IMR-90 (cell line): ENCODE measurements around the gene DTX3. TPM values are rescaled to one million over a fixed set of nuclear protein-coding genes. Genes with fewer than 3 reads are reported as not detected.

Source experiments
- ATAC-seq: fragments of 200-7000 bp; cut with Tn5 transposase; 2 replicates; pipeline ENCODE4 v1.9.1; 2020; ENCODE audit warnings: low read depth, mild to moderate bottlenecking, moderate library complexity
- BruUV-seq: library from RNA; stranded (reverse); fragments of 400-500 nt; replicated peaks from 2 replicates; lab custom pipeline; 2021; lab: Mats Ljungman, UMichigan
- CTCF ChIA-PET: fragments of 300-600 bp; formaldehyde crosslinking; extraction: SDS; loops from one replicate; lab custom pipeline; 2021; ENCODE audit warnings: antibody characterized with exemption; lab: Yijun Ruan, JAX
- POLR2A ChIA-PET: fragments of 300-600 bp; sonication (Branson Sonifier 250); formaldehyde crosslinking; loops from one replicate; lab custom pipeline; 2022; ENCODE audit warnings: antibody characterized with exemption; ENCODE audit not compliant: unreplicated experiment; lab: Charles Lee
- DNase-seq: peaks from one replicate; pipeline ENCODE4 v3.0.0; 2013
- H2AFZ ChIP-seq: replicated peaks from 2 replicates; pipeline ENCODE3; 2013; ENCODE audit warnings: low read length, mild to moderate bottlenecking; ENCODE audit not compliant: poor library complexity
- H2AK5ac ChIP-seq: 2 replicates; pipeline ENCODE4 v1.6.1; 2013; ENCODE audit warnings: low read depth, low read length, inconsistent platforms
- H2AK9ac ChIP-seq: replicated peaks from 2 replicates; pipeline ENCODE3; 2013; ENCODE audit warnings: mild to moderate bottlenecking, low read depth, low read length, moderate library complexity; ENCODE audit not compliant: poor library complexity
- H2BK120ac ChIP-seq: 2 replicates; pipeline ENCODE4 v1.6.1; 2013; ENCODE audit warnings: low read depth, low read length, inconsistent platforms
- H2BK15ac ChIP-seq: 3 replicates; pipeline ENCODE4 v1.6.1; 2013; ENCODE audit warnings: low read depth, low read length, inconsistent platforms
- H2BK20ac ChIP-seq: 2 replicates; pipeline ENCODE4 v1.6.1; 2013; ENCODE audit warnings: low read depth, mild to moderate bottlenecking, inconsistent platforms, low read length, moderate library complexity
- H2BK5ac ChIP-seq: 2 replicates; pipeline ENCODE4 v1.6.1; 2013; ENCODE audit warnings: mild to moderate bottlenecking, low read depth, low read length, inconsistent platforms; ENCODE audit not compliant: poor library complexity, severe bottlenecking
- H3K14ac ChIP-seq: replicated peaks from 2 replicates; pipeline ENCODE4 v1.6.1; 2013; ENCODE audit warnings: low read depth, low read length, inconsistent platforms
- H3K18ac ChIP-seq: 2 replicates; pipeline ENCODE4 v1.6.1; 2013; ENCODE audit warnings: low read depth, low read length, control low read depth
- H3K23ac ChIP-seq: 2 replicates; pipeline ENCODE4 v1.6.1; 2013; ENCODE audit warnings: low read depth, low read length, inconsistent platforms
- H3K27ac ChIP-seq: 2 replicates; pipeline ENCODE4 v1.5.1; 2013; ENCODE audit warnings: mild to moderate bottlenecking, control low read depth, low read length; ENCODE audit not compliant: insufficient read depth
- H3K27me3 ChIP-seq: 2 replicates; pipeline ENCODE4 v1.6.1; 2013; ENCODE audit warnings: low read length; ENCODE audit not compliant: control insufficient read depth, insufficient read depth
- H3K36me3 ChIP-seq: 2 replicates; pipeline ENCODE4 v1.6.1; 2013; ENCODE audit warnings: low read length, mixed read lengths; ENCODE audit not compliant: control insufficient read depth, insufficient read depth
- H3K4ac ChIP-seq: 2 replicates; pipeline ENCODE4 v1.6.1; 2013; ENCODE audit warnings: low read depth, low read length, inconsistent platforms
- H3K4me1 ChIP-seq: 2 replicates; pipeline ENCODE4 v1.6.1; 2013; ENCODE audit warnings: low read length, mixed read lengths; ENCODE audit not compliant: control insufficient read depth, insufficient read depth
- H3K4me2 ChIP-seq: 2 replicates; pipeline ENCODE4 v1.6.1; 2013; ENCODE audit warnings: low read depth, mild to moderate bottlenecking, control low read depth, low read length, moderate library complexity
- H3K4me3 ChIP-seq: 2 replicates; pipeline ENCODE4 v1.5.1; 2013; ENCODE audit warnings: low read depth, mild to moderate bottlenecking, control low read depth, low read length, moderate library complexity; ENCODE audit not compliant: insufficient read depth
- H3K56ac ChIP-seq: 2 replicates; pipeline ENCODE4 v1.6.1; 2013; ENCODE audit warnings: low read length, inconsistent platforms; ENCODE audit not compliant: insufficient read depth; ENCODE audit errors: extremely low read depth
- H3K79me1 ChIP-seq, 2 experiments: 2 replicates each; pipeline ENCODE4 v1.6.1; 2013; ENCODE audit warnings: low read length in 2 of 2, inconsistent platforms in 1 of 2, low read depth in 1 of 2
- H3K9ac ChIP-seq: 2 replicates; pipeline ENCODE4 v1.6.1; 2013; ENCODE audit warnings: low read depth, low read length, control low read depth
- H3K9me1 ChIP-seq: 2 replicates; pipeline ENCODE4 v1.6.1; 2013; ENCODE audit warnings: low read length, inconsistent platforms; ENCODE audit not compliant: insufficient read depth
- H3K9me3 ChIP-seq: 2 replicates; pipeline ENCODE4 v1.6.1; 2013; ENCODE audit warnings: low read length; ENCODE audit not compliant: control insufficient read depth, insufficient read depth
- H4K20me1 ChIP-seq: 2 replicates; pipeline ENCODE4 v1.6.1; 2013; ENCODE audit warnings: low read length, inconsistent platforms; ENCODE audit not compliant: insufficient read depth
- H4K5ac ChIP-seq: 2 replicates; pipeline ENCODE4 v1.6.1; 2013; ENCODE audit warnings: mild to moderate bottlenecking, low read depth, low read length, control low read depth
- H4K8ac ChIP-seq, 2 experiments: 2 replicates each; pipeline ENCODE4 v1.6.1; 2013; ENCODE audit warnings: low read depth in 2 of 2, low read length in 2 of 2, control low read depth in 1 of 2, inconsistent platforms in 1 of 2
- H4K91ac ChIP-seq: 2 replicates; pipeline ENCODE4 v1.6.1; 2013; ENCODE audit warnings: low read depth, low read length, inconsistent platforms; ENCODE audit not compliant: insufficient read depth
- CEBPB ChIP-seq: IDR thresholded peaks from 2 replicates; pipeline ENCODE4 v1.6.1; 2012; ENCODE audit warnings: low read depth, low read length, improper control_type of control experiment
- CHD1 ChIP-seq: IDR thresholded peaks from 2 replicates; pipeline ENCODE4 v1.6.1; 2012; ENCODE audit warnings: low read depth, low read length, improper control_type of control experiment
- NFE2L2 ChIP-seq: fragments of 150-350 bp; IDR thresholded peaks from 2 replicates; pipeline ENCODE4 v1.6.1; 2016; ENCODE audit warnings: low read depth, mild to moderate bottlenecking, low read length
- WGBS, 2 experiments: methylation state at CpG; one replicate each; pipeline versions ENCODE4 v1.1.5 to v1.1.7; 2013; ENCODE audit warnings: missing lambda C conversion rate in 2 of 2; ENCODE audit not compliant: insufficient read length in 1 of 2; ENCODE audit errors: extremely low coverage in 2 of 2; 5-methylcytosine and 5-hydroxymethylcytosine counted together
- dilution Hi-C: fragments of 300-500 bp; cut with HindIII; formaldehyde crosslinking; loops from one replicate; pipeline ENCODE4 v1.14.3; 2018; ENCODE audit warnings: low sequenced_read_pairs; ENCODE audit not compliant: unreplicated experiment
- in situ Hi-C: fragments of 300-500 bp; cut with MboI; formaldehyde crosslinking; loops from 3 replicates; pipeline ENCODE4 v1.14.3; 2019; ENCODE audit warnings: low sequenced_read_pairs, inconsistent platforms, mixed read lengths
- intact Hi-C: fragments of 100-400 bp; cut with micrococcal nuclease; formaldehyde crosslinking; loops from 2 replicates; pipeline ENCODE4 v1.10.0; 2022
- polyA plus RNA-seq, 3 experiments: library from polyadenylated mRNA; depleted of rRNA; stranded (reverse); fragments of >200 nt; gene quantifications; 2 replicates each; pipeline ENCODE4 v1.2.3, GENCODE V29; 2012; ENCODE audit warnings: low replicate concordance in 1 of 3
- total RNA-seq: library from RNA; depleted of rRNA; stranded (reverse); fragments of >200 nt; gene quantifications from 2 replicates; pipeline ENCODE4 v1.2.3, GENCODE V29; 2012
- TF ChIP-seq, protein P1 (sequence below): fragments of 150-350 bp; IDR thresholded peaks from 2 replicates; pipeline ENCODE4 v1.6.1; 2017; ENCODE audit warnings: mild to moderate bottlenecking, antibody characterized with exemption, low read length, low read depth

DTX3 gene
- total and polyA plus RNA-seq, 2 of the 4 experiments (the other 2 are of a cell fraction), result 2.9 to 14.6 TPM

DNA sequence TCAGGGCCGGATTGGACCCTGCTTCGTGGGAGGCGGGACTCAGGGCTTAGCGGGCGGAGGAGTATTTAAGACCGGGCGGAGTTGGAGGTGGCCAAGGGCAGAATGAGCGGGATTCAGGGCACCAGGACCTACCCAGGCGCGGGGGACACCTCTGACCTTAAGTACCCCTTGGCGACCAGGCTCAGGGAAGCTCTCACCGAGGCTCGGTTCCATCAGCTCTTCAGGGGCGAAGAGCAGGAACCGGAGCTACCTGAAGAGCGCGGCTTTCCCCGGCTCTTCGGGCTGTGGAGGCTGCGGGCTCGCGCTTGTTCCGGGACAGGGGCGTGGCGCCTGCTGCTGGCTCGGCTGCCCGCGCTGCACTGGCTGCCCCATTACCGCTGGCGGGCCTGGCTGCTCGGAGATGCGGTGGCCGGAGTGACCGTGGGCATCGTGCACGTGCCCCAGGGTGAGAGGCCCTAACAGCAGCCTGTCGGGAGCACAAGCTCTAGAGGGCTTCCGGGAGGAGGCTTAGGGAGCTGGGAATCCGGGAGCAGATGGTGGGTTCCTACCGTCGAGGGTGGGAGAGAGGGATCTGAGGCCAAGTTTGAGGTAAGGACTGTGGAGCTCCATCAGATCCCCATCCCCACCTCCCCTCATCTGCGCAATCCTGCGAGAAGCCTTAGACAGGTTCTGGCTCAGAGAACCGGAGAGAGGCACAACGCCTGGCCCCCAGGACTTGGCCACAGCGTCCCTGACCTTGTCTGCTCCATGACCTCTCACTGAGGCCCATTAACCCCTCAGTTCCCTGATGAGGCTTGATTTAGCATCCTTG, 15.0 kb downstream of the DTX3 start (continued):
- TF ChIP-seq, protein P1, sequence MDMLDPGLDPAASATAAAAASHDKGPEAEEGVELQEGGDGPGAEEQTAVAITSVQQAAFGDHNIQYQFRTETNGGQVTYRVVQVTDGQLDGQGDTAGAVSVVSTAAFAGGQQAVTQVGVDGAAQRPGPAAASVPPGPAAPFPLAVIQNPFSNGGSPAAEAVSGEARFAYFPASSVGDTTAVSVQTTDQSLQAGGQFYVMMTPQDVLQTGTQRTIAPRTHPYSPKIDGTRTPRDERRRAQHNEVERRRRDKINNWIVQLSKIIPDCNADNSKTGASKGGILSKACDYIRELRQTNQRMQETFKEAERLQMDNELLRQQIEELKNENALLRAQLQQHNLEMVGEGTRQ, result no peak

- no peak overlapping the region for H2BK20ac ChIP-seq
- H4K91ac ChIP-seq, result no peak overlapping the region
- no peak overlapping the region for H4K5ac ChIP-seq
- no peak overlapping the region for H2AK5ac ChIP-seq
- H3K9me1 ChIP-seq, result no peaks in the 10 kb centered on the region
- H3K18ac ChIP-seq, result no peak overlapping the region
- in situ Hi-C loops (loop anchor here (5.0 kb wide), 1 partner anchor 38 kb away; no protein-coding TSS in a partner anchor), intact Hi-C loops (loop anchor here (5.0 kb wide), 1 partner anchor 158 kb away; no protein-coding TSS in a partner anchor), dilution Hi-C loops (no loop called here)
- H2AK9ac ChIP-seq, result peak overlapping the region; percentile 24
- H3K9ac ChIP-seq, result no peak overlapping the region
- WGBS, 2 experiments, result 30% methylated on average over 10 of the region's 13 CpGs; no CpG with 5 or more reads in 1 of the 2 experiments
- no peak overlapping the region for H2BK120ac ChIP-seq
- peaks cover 44% of the 10 kb centered on the region for H3K27me3 ChIP-seq
- H2AFZ ChIP-seq, result peak overlapping the region; percentile 88
- no peak overlapping the region for H3K4me2 ChIP-seq
- no peaks in the 10 kb centered on the region for H3K79me1 ChIP-seq
- H3K4me1 ChIP-seq, result no peaks in the 10 kb centered on the region
- no TSS peak for BruUV-seq
- no peak for TF ChIP-seq NFE2L2
- no peak for TF ChIP-seq CHD1
- TF ChIP-seq CEBPB, result no peak
- ChIA-PET POLR2A (no interaction called here), CTCF (interaction anchor here (0.6 to 2.1 kb wide), 4 partner anchors 12 to 37 kb away, joined by 4 to 6 read pairs (median 5); partner anchors contain the start of gene B4GALNT1)
- DNase-seq, result no peak
- H3K4ac ChIP-seq, result no peak overlapping the region
- H3K36me3 ChIP-seq, result peaks cover 16% of the 10 kb centered on the region
- no peak overlapping the region for H3K27ac ChIP-seq
- peaks cover 4% of the 10 kb centered on the region; the same call in 1 of the 2 replicates for H4K20me1 ChIP-seq
- no peaks in the 10 kb centered on the region for H3K9me3 ChIP-seq
- no peak overlapping the region for H4K8ac ChIP-seq
- no peak for ATAC-seq
- H3K4me3 ChIP-seq, result no peak overlapping the region
- no peak overlapping the region for H3K23ac ChIP-seq
- H2BK15ac ChIP-seq, result no peak overlapping the region
- no peak overlapping the region for H3K14ac ChIP-seq
- H3K56ac ChIP-seq, result no peak overlapping the region
- no peak overlapping the region for H2BK5ac ChIP-seq
Measured at GRCh38 chr12:57620245-57620935, 15.8 kb downstream of the DTX3 start.
